Vagina (tissue), 2 donors: ENCODE results near the gene ZNF74. TPM values are rescaled to one million over a fixed set of nuclear protein-coding genes. Genes with fewer than 3 reads are reported as not detected.
"Not testable (repeated sequence)": the region's sequence is repeated elsewhere in the genome, so short reads cannot be mapped to it uniquely, and the experiment has no call there.

Experiments
- DNase-seq, 2 donors: peaks; one replicate each; pipeline ENCODE4 v3.0.0-alpha.2; 2017; ENCODE audit errors: extremely low spot score in 2 of 2
- H3K27ac ChIP-seq: fragments of 200-600 bp; sonication (generic); one replicate; pipeline ENCODE4 v1.5.1; 2019
- H3K27me3 ChIP-seq: fragments of 200-600 bp; sonication (generic); one replicate; pipeline ENCODE4 v1.5.1; 2019
- H3K36me3 ChIP-seq, 2 donors: fragments of 200-600 bp; sonication (generic); one replicate each; pipeline ENCODE4 v1.5.1; 2017 to 2019
- H3K4me1 ChIP-seq: fragments of 200-600 bp; sonication (generic); one replicate; pipeline ENCODE4 v1.5.1; 2019
- H3K4me3 ChIP-seq, 2 donors: fragments of 200-600 bp; sonication (generic); 1 replicate in 1 of 2; 2 replicates in 1 of 2; pipeline ENCODE4 v1.5.1; 2016 to 2019
- H3K9me3 ChIP-seq: fragments of 200-600 bp; sonication (generic); one replicate; pipeline ENCODE4 v1.5.1; 2019
- POLR2A ChIP-seq, 2 donors: fragments of 450-650 bp; IDR thresholded peaks; one replicate each; pipeline ENCODE4 v1.6.1; 2017; ENCODE audit warnings: antibody characterized with exemption in 2 of 2, mild to moderate bottlenecking in 2 of 2, moderate library complexity in 2 of 2
- POLR2AphosphoS5 ChIP-seq, 2 donors: sonication (generic); formaldehyde crosslinking; IDR thresholded peaks; one replicate each; pipeline ENCODE4 v1.9.0; 2017; ENCODE audit warnings: antibody characterized with exemption in 2 of 2, mild to moderate bottlenecking in 2 of 2, low read depth in 1 of 2; ENCODE audit not compliant: insufficient read depth in 1 of 2
- intact Hi-C: fragments of 100-400 bp; cut with DNase I; formaldehyde crosslinking; loops from one replicate; pipeline ENCODE4 v1.15.1; 2023
- total RNA-seq: library from RNA; depleted of rRNA; stranded (reverse); fragments of >200 nt; gene quantifications from one replicate; pipeline ENCODE4 v1.2.3, GENCODE V29; 2016
- TF ChIP-seq, protein P1 (sequence below), 3 experiments: fragments of 450-650 bp in 2 of 3; fragments of 200-600 bp in 1 of 3; sonication (generic) in 1 of 3; IDR thresholded peaks; one replicate each; pipeline ENCODE4 v1.5.1; 2017 to 2019; ENCODE audit warnings: antibody characterized with exemption in 3 of 3, mild to moderate bottlenecking in 2 of 3, moderate library complexity in 2 of 3

ZNF74 gene
- total RNA-seq, 1 donor from 2014 or later: 11.0 TPM

DNA sequence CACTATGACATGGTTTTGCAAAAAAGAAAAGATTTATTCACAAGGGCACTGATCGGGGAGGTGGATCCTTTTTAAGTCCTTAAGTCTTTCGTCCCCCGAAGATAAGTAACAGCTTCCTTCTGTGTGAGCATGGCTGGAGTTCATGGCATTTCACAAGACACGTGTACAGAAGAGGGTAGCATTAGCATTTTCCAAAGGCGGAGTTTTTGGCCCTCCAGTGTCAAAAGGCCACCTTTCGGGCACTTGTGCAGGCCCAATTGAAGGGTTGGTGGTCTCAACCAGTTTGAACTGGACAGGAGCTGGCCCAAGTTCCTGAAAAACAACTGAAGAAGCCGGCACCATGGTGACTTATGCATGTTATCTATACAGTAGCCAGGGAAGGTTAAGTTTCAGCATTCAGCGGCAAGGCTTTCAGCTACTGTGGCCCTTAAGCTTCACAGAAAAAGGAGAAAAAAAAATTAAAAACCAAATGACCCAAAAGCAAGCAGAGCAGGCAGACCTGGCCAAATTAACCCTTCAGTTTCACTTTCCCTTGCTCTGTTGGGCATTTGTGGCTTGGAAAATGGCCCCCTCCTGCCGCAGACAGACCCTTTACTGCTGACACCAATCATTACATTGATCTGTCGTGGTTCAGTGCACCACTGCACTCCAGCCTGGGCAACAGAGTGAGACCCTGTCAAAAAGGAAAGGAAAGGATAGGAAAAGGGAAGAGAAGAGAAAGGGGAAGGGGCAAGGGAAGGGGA is 18.7 kb downstream of the ZNF74 start:
- H3K9me3 ChIP-seq: no peaks in the 10 kb centered on the region
- intact Hi-C loops: no loop called here
- DNase-seq: no peak
- TF ChIP-seq POLR2AphosphoS5 (IDR thresholded peaks at IDR 0.05; ENCODE audit: insufficient read depth in 1 of 2, low read depth in 1 of 2) (no peak), POLR2A (IDR thresholded peaks at IDR 0.05) (no peak)
- TF ChIP-seq, protein P1, sequence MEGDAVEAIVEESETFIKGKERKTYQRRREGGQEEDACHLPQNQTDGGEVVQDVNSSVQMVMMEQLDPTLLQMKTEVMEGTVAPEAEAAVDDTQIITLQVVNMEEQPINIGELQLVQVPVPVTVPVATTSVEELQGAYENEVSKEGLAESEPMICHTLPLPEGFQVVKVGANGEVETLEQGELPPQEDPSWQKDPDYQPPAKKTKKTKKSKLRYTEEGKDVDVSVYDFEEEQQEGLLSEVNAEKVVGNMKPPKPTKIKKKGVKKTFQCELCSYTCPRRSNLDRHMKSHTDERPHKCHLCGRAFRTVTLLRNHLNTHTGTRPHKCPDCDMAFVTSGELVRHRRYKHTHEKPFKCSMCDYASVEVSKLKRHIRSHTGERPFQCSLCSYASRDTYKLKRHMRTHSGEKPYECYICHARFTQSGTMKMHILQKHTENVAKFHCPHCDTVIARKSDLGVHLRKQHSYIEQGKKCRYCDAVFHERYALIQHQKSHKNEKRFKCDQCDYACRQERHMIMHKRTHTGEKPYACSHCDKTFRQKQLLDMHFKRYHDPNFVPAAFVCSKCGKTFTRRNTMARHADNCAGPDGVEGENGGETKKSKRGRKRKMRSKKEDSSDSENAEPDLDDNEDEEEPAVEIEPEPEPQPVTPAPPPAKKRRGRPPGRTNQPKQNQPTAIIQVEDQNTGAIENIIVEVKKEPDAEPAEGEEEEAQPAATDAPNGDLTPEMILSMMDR (IDR thresholded peaks at IDR 0.05): no peak
- H3K4me3 ChIP-seq: no peak overlapping the region
- H3K4me1 ChIP-seq: no peaks in the 10 kb centered on the region
- H3K36me3 ChIP-seq: no peaks in the 10 kb centered on the region
- no peak overlapping the region for H3K27ac ChIP-seq
- H3K27me3 ChIP-seq: no peaks in the 10 kb centered on the region

DNA sequence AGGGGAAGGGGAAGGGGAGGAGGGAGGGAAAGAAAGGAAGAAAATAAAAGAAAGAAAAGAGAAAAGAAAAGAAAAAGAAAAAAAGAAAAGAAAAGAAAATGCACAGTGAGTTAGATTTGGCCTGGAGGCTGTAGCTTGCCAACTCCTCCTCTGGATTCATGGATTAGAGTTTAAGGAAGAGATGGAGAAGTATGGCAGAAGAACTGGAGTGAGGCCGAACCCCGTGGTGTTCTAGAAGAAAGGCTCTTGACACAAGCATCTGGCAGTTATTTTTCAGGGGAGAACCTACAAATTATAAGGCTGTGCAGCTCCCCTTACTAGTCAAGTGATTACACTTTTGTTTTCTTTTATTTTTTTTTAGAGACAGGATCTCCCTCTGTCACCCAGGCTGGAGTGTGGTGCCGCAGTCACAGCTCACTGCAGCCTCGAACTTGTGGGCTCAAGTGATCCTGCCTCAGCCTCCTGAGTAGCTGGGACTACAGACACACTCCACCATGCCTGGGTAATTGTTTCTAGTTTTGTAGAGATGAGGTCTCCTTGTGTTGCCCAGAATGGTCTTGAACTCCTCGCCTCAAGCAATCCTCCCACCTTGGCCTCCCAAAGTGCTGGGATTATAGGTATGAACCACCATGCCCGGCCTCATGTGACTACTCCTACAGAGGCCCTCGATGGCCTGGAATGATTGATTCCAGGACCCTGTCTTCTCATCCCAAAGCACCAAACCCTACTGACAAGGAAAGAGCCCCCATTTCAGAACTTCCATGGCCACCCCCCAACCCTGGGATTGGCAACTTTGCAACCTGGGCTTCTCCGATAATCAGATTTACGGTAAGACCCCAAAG is 19.5 kb downstream of the ZNF74 start:
- TF ChIP-seq POLR2AphosphoS5 (IDR thresholded peaks at IDR 0.05; ENCODE audit: insufficient read depth in 1 of 2, low read depth in 1 of 2) (no peak), POLR2A (IDR thresholded peaks at IDR 0.05) (no peak)
- TF ChIP-seq, protein P1 (IDR thresholded peaks at IDR 0.05): no peak
- DNase-seq: no peak
- Histone ChIP-seq H3K9me3 (no peaks in the 10 kb centered on the region), H3K27ac (no peak overlapping the region), H3K4me1 (no peaks in the 10 kb centered on the region), H3K4me3 (no peak overlapping the region), H3K36me3 (no peaks in the 10 kb centered on the region), H3K27me3 (no peaks in the 10 kb centered on the region)
- intact Hi-C loops: no loop called here

DNA sequence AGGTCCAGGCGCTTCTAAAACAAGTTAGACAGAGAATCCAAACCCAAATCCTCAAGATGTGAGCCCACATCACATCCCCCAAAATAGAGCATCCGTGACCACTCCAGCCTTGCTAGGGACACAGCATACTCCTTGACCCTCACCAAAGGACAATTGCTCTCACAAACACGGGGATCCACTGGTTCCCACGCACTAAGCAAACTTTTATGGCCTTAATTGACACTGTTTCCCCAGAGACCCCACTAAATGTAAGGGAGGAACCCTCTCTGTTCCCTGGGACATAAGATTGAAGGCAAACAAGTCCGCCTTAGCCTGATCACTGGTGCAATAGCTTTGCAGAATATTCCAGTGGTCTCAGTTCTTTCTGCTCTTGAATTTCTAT is 20.1 kb downstream of the ZNF74 start:
- no peaks in the 10 kb centered on the region for H3K36me3 ChIP-seq
- no peaks in the 10 kb centered on the region for H3K9me3 ChIP-seq
- no peak for DNase-seq
- no peak overlapping the region for H3K4me3 ChIP-seq
- no peaks in the 10 kb centered on the region for H3K4me1 ChIP-seq
- H3K27ac ChIP-seq: no peak overlapping the region
- no peaks in the 10 kb centered on the region for H3K27me3 ChIP-seq
- intact Hi-C loops: no loop called here
- TF ChIP-seq POLR2A (IDR thresholded peaks at IDR 0.05): no peak
- TF ChIP-seq, protein P1 (IDR thresholded peaks at IDR 0.05): no peak
- TF ChIP-seq POLR2AphosphoS5 (IDR thresholded peaks at IDR 0.05; ENCODE audit: insufficient read depth in 1 of 2, low read depth in 1 of 2): no peak

DNA sequence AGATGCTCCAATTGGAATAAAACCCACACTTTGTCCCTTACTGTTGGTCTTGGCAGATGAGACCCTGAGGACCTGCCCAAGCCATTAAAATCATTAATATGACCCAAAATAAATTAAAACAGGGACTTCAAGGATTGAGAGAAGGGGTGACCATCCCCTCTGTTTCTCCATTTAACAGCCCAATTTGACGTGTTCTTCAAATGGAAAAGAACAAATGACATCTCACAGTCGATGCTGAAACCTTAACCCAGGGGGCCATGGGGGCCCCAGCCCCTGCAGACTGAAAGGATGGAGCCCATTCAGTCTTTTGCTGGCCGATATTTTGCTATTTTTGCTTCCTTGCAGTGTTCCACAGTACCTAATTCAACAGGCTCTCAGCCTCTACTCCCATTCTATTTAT is 20.5 kb downstream of the ZNF74 start:
- Histone ChIP-seq H3K36me3 (no peaks in the 10 kb centered on the region), H3K4me3 (no peak overlapping the region), H3K4me1 (no peaks in the 10 kb centered on the region), H3K27ac (no peak overlapping the region), H3K9me3 (no peaks in the 10 kb centered on the region), H3K27me3 (no peaks in the 10 kb centered on the region)
- intact Hi-C loops: no loop called here
- no peak for TF ChIP-seq POLR2A (IDR thresholded peaks at IDR 0.05)
- DNase-seq: no peak

DNA sequence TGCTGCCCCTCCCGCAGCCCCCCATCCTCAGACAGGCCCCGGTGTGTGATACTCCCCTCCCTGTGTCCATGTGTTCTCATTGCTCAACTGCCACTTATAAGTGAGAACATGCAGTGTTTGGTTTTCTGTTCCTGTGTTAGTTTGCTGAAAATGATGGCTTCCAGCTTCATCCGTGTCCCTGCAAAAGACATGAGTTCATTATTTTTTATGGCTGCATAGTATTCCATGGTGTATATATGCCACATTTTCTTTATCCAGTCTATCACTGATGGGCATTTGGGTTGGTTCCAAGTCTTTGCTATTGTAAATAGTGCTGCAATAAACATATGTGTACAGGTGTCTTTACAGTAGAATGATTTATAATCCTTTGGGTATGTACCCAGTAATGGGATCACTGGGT is 21.3 kb downstream of the ZNF74 start:
- H3K4me1 ChIP-seq, H3K27ac ChIP-seq, H3K36me3 ChIP-seq, H3K9me3 ChIP-seq, intact Hi-C loops, H3K27me3 ChIP-seq, H3K4me3 ChIP-seq, DNase-seq: not testable (repeated sequence)

DNA sequence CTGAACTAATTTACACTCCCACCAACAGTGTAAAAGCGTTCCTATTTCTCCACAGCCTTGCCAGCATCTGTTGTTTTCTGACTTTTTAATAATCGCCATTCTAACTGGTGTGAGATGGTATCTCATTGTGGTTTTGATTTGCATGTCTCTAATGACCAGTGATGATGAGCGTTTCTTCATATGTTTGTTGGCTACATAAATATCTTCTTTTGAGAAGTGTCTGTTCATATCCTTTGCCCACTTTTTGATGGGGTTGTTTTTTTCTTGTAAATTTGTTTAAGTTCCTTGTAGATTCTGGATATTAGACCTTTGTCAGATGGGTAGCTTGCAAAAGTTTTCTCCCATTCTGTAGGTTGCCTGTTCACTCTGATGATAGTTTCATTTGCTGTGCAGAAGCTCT is 21.7 kb downstream of the ZNF74 start:
- H3K27ac ChIP-seq, H3K9me3 ChIP-seq, DNase-seq, intact Hi-C loops, H3K27me3 ChIP-seq, H3K4me3 ChIP-seq, H3K4me1 ChIP-seq, H3K36me3 ChIP-seq: not testable (repeated sequence)
